Bone marrow (tissue), 2 donors: ENCODE measurements around the gene TRIM66.

Experiments used
- DNase-seq, 2 donors: peaks; one replicate each; lab custom pipeline; 2025; lab: John Stamatoyannopoulos, UW

TRIM66 gene, protein sequence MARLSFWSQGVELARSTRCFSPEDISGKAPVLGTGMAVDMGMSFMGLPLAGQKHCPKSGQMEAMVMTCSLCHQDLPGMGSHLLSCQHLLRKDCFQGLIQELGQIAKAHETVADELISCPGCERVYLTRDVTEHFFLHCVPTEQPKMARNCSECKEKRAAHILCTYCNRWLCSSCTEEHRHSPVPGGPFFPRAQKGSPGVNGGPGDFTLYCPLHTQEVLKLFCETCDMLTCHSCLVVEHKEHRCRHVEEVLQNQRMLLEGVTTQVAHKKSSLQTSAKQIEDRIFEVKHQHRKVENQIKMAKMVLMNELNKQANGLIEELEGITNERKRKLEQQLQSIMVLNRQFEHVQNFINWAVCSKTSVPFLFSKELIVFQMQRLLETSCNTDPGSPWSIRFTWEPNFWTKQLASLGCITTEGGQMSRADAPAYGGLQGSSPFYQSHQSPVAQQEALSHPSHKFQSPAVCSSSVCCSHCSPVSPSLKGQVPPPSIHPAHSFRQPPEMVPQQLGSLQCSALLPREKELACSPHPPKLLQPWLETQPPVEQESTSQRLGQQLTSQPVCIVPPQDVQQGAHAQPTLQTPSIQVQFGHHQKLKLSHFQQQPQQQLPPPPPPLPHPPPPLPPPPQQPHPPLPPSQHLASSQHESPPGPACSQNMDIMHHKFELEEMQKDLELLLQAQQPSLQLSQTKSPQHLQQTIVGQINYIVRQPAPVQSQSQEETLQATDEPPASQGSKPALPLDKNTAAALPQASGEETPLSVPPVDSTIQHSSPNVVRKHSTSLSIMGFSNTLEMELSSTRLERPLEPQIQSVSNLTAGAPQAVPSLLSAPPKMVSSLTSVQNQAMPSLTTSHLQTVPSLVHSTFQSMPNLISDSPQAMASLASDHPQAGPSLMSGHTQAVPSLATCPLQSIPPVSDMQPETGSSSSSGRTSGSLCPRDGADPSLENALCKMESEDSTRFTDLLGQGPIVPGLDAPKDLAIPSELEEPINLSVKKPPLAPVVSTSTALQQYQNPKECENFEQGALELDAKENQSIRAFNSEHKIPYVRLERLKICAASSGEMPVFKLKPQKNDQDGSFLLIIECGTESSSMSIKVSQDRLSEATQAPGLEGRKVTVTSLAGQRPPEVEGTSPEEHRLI (N-terminal part only)

DNA sequence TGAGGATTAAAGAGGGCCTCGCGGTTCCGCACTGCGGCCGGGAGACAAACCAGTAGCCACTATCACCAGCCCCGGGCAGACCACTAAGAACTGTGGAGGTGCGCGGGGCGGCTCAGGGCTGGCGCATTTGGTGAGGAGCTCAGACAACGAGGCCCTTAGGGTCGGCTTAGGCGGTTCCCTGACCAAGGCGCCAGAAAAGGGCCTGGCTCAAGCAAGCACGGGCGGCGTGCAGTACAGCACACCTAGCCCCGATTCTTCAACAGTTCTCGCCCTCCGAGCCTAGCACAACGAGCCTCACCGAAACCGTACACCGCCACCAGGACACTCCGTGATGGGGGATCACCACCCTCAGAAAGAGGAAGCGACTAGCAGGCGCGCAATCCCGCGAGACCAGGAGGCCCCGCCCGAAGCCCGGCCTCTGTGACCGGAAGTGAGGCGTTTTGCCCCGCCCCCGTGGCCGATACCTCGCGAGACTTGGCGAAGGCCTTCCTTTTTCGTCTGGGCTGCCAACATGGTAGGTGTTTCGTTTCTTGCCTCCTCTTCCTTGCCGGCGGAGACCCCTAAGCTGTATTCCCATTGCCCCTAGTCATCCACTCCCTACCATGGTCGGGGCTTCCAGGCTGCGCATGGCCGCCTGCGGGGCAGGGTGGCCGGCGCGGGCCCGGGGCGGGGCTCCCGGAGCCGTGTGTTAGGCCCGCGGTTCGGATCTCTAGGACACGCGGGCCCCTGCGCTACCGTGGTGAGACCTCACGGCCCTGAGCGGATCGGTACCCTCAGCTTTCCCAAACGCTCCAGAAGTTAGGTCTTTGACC, at the start of gene TRIM66, which contains the start of gene RPL27A:
Gene TRIM66, minus strand, starts transcription at position 363 of the 812 bp plus-strand sequence. CDS start 10,391 bp downstream, outside the sequence.
Gene RPL27A, plus strand, starts transcription at position 490 of the 812 bp plus-strand sequence. Its CDS starts 22 bp downstream, at position 512.
- peak; percentile 90 to 97 for DNase-seq

DNA sequence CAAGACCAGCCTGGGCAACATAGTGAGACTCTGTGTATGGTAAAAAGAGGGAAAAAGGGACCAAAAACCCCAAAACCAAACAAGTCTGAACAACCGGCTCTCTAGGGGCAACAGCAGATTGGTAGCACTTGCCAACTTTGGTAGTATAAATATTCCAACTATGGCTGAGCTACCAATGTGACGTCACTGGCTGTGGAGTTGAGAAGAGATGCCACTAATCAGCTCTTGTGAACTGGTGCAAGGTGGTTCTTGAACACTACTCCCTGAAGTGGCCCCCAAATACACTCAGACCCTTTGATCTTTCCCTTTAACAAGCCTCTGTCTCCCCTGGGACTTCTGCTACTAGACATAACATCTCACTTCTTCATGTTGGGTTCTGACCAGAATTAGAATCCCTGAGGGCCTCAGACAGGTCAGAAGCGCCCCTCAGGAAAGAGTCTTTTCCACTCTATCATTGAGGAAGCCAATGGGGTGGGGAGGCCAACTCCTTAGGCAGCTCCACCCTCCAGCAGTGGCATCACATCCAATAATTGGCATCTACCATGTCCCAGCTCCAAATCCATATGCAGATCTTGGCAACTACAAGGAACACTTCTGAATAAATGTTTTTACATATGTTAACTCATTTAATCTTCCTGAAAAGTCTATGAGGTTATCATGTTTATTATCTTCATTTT, 49.3 kb upstream of the TRIM66 start:
- DNase-seq = no peak

DNA sequence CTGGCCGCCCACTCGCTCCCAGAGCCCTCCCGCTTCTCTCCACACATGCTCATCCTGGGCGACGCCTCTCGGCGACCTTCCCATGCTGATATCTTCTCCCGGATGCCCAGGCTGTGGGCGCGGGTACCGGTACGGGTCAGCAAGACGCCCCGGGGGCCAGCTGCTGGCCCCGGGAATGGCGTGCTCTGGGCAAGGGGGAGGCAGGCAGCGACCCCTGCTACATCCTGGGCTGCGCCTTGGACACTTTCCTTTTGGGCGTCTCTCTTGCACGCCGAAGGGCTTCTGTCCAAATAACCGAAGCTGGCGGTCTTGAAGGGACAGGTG, 48.2 kb upstream of the TRIM66 start:
- no peak for DNase-seq

DNA sequence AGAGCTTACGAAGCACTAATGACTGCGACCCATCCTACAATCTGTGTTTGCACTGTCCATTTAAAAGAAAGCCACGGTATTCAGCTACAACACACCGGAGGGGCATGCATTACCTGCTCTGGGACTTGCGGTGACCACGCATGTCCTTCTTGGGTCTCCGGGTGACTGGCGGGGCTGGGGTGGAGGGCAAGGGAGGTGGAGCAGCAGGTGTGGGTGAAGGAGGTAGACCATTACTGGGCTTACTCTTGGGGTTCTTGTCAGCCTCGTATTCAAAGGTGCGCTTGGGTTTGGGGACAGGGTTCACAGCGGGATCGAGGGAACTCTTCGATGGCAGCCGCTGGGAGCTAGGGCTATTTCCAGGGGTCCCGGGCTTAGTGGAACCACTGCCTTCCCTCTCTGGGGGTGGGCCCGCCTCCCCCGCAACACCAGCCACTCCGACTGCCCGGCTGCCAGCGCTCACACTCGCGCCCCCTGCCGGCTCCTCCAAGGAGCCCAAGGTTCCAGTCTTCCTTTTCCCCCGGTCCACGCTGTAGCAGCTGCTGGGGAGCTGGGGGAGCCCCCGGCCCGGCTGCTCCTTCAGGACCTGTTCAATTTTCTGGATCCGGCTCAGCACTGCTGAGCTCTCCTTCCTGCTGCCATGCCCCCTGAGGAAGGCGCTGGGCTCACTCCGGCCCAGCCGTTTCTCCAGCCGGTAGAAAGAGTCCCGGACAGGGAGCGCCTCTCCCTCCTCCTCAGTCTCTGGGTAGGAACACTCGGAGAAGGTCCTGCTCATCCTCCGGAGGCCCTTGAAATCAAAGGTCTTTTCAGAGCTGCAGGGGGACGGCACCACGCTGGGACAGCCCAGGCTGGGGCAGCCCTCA, 47.6 kb upstream of the TRIM66 start:
- DNase-seq = no peak

DNA sequence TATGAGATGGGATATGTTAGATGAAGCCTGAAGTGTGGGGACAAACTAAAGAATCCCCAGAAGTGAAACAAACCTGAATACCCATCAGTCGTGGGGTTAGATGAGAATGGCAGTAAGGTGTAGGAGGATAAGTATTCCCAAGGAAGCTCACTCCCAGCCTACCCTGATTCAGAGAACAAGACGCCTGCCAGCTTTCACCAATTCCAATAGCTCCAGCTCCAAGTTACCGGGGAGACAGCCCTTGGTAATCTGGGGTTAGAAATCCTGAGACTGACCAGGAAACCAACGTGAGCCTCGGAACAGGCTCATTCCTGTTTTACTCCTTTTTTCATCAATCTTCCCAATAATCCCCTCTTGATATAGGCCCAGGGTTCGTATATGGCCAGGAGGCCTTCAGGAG, 46.6 kb upstream of the TRIM66 start:
- DNase-seq = no peak

DNA sequence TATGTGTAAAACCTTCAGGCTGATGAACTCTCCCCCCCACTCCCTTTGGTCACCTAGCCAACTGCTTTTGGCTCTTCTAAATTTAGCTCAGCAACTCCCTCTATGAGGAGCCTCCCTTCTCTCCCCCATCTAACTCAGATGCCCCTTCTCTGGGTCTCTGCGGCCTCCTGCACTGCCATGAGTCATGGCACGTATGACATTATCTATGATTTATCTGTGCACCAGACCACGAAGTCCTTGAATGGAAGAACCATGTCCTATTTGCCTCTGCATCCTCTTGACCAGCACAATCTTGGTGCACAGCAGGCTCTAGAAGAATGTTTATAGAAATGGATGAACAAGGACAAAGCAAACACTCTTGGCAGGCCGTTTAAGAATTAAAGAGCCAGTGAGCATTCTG, 46.1 kb upstream of the TRIM66 start:
- DNase-seq = no peak

DNA sequence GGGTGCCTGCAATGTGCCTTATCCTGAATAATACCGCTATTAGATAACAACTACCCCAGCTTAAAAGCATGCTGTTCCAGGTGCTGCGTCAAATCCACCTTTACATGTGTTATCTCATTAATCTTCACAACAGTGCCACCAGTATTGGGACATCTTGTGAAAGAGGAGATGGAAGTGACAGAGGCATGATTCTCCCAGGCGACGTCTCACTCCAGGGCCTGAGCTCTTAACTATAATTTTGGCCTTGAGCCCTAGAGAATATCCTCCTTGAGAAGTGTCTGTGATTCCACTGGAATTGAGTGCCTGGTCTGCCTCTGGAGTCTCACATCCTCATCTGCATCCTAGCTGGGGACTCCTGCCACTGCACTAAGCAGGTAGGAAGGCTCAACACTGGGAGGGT, 43.9 kb upstream of the TRIM66 start:
- no peak for DNase-seq

DNA sequence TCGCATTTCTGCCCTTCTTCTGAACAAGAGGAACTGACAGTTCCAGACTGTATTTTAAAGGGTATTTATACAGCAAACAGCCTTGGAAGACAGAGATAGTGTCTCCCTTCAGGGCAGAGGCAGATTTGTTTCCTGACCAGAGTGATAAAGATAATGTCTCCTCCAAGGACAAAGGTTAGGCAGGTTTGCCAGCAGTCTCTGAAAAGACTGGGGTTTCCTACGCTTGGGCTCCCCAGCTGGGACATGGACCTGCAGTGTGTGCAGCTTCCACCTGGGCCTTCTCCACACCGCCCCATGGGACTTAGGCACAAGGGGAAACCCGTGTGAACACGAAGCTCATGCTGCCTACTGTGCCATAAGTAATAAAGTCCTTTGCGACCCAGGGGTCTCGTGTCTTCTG, 42.2 kb upstream of the TRIM66 start:
- no peak for DNase-seq

DNA sequence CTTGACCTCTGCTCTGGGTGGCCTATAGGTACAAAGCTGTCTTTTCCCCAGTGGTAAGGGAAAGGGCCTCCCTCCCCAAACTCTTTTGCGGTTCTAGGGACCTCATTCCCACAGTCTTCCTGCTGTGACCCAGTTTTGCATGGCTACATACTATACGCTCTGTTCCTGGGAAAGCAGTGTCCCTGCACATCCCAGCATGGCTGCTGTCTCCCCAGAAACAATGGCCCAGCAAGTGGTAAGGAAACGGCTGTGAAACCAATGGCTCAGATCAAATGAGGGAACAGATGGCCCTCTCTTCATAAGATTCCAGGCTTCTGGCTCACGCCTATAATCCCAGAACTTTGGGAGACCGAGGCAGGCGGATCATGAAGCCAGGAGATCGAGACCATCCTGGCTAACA, 41.2 kb upstream of the TRIM66 start:
- DNase-seq = no peak

DNA sequence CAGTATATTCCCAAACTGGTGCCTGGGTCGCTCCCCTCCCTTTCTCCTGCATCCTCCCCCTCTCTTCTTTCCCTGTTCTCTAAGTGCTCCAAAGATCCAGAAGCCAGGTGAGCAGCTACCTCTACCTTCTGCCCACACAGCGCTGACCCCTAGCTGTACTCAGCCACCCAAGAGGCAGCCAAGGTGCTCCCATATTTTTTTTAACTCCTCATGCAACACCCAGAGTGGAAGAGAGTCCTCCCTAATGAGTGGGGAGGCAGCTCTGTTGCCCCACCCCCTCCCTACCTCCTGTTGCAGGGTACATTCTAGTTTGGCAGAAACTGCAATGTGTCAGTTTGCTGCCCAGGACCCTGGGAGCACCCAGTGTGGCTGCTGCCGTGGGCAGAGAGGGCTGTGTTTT, 40.3 kb upstream of the TRIM66 start:
- no peak for DNase-seq

DNA sequence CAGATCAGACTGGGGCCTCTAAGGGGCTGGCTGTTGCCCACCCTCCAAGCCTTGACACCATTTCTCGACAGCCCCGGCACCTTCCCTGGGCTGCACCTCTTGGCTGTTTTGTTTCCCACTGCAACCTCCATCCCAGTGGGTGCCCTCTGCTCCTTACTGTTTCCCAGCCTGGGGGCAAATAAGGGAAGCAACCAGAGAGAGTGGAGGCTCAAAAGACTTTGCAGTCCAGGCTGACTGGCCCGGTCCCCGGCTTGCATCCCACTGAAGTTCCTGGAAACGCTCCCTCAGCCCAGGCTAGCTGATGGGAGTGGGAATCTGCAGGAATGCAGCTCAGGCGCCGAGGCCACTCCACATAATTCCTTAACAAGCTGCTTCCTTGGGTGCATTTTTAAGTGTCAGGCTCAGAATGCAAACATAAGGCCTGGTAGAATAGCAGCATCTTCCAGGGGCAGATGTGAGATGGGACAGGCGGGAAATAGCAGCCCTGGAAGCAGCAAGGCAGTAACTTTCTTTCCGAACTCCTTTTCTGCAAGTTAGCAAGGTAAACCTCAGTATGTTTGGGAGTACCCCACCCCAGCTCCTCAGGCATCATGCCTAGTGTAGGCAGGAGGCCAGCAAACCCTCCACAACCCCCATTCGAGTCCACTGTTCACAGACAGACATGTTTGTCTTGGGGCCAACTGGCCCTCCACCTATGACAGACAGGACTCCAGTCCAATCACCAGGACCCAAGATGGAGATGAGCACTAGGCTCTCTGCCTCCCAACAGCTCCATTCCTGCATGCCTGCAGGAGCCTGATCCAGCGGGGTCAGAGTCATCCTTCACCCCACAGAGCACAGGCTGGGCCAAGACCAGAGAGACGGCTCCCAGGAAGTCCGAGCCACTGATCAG, 39.4 kb upstream of the TRIM66 start:
- no peak for DNase-seq

DNA sequence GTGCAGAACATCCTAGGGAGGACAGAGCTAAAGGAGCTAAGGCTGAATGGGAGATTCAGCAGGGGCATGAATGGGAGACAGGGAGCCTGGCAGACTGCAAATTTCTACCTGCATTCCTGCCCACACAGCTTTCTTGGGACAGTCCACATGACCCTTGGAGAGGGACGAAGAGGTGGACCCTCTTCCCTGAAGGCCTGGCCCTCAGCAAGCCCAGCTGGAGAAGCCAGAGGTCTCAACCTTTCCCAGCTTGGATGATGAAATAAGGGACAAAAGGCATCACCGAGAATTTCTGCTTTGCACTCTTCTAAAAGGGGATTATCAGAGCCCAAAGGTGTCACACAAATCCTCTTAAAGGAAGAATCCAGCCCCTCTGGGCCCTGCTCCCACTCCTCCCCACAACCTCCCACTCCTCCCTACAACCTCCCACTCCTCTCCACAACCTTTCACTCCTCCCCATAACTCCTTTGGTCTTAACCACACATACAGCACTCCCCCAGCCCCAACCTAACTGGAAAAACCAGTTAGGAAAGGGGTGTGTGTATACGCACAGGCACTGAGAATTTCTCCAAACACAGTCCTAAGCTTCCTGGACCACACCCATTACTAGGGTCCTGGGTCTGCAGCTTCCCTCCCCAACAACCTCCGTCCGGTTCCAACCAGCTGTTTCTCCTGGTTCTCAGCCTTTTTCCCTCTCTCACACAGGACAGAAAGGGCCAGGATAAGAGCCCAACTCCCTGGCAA, 38.6 kb upstream of the TRIM66 start:
- DNase-seq = no peak

DNA sequence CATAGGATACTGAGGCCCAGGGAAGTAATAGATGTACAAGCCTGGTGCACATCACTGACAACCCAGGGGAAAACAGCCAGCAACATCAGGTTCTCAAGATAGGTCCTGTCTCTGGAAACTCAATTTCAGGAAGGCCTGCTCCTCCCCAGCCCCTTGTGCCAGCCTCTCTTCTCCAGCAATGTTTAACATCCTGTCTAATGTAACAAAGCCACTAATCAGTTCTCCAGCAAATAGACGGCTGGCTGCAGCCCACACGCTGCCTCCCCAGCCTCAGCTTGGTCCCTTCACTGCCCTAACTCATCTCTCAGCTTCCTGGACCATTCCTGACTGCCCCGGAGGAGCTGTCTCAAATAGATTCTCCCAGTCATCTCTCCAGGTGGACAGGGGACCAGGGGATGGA, 37.9 kb upstream of the TRIM66 start:
- DNase-seq = no peak

DNA sequence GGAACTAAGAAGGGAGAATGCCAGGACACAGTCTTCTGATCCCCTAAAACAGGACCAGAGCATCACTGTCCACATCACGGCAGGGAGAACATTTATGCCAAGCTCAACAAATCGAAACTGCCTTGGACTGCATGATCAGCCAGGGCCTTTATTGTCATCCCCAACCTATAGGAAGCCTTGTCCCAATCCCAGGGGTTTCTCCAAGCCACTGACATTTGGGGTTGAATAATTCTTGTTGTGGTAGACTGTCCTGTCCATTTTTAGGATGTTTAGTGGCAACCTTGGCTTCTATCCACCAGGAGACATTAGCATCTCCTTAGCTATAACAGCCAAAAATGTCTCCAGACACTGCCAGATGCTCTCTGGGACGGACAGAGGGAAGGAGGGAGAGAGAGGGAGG, 37.3 kb upstream of the TRIM66 start:
- no peak for DNase-seq

DNA sequence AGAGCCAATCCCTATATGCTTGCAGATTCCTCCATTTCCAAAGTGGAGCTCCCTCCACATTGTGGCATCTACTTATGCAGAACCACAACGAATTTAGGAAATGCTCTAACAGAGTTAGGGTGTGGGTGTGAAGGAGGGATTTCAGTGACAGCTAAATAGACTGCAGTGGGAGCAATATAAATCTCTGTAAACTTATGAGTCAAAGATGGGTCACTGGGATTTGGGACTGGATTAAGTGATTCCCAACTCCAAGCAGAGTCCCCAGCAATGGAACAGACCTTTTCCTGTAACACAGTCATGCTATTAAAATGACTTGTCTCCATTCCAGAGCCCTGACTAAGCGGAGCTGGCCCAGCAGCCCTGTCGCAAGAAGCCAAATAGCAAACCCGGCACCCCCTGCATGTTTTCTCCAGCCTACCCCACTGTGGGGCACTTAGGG, 36.8 kb upstream of the TRIM66 start:
- DNase-seq = no peak

DNA sequence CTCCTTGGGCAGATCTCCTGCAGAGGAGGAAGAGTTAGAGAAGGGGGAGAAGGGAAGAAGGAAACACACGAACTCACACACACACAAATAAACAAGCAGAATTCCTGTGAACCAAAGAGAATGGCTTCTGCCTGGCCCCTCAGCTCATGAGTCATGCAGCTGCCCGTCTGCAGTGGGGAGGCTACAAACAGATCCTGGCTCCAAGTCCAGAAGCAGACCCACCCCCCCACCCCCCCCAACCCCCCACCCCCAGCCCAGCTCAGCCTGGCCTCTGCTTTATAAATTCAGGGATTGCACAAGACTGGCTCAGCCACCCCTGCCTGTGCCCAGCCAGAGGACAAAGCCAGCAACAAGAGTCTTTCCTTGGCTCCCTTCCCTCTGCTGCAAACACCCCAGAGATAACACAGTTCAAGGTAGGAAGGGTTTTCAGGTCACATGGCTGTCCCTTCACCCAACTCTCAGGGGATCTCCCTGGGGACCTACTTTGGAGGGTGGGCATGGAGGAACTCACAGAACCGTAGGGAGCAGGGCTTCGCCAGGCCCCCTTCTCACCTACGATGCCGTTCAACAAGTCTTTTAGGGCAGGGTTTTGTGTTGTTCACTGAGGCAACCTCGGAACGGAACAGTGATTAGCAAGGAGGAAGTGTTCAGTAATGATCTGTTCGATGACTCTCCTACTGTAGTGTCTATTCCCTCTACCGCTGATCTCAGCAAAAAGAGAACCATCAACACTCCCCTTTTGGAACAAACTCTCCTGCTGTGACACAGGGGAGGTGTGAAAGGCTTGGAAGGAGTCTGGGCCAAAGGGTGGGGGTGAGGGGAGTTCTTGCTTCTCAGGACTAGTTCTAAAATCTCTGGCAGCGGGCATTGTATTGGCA, 35.6 kb upstream of the TRIM66 start:
- no peak for DNase-seq

DNA sequence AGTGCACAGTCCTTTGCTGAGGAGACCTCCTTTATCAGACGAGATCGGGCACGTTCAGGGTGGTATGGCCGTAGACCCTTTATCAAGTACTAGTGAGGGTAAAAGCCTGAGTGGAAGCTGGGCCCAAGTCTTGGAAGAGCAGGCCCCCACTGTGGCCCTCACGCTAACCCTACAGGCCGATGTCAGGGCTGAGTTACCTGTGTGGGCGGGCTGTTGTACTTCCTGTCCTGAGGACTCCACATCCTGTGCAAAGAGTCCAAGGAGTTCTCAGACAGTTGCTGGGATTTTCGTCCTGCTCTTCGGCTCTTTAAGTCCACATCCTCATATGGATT, 35.0 kb upstream of the TRIM66 start:
- no peak for DNase-seq

DNA sequence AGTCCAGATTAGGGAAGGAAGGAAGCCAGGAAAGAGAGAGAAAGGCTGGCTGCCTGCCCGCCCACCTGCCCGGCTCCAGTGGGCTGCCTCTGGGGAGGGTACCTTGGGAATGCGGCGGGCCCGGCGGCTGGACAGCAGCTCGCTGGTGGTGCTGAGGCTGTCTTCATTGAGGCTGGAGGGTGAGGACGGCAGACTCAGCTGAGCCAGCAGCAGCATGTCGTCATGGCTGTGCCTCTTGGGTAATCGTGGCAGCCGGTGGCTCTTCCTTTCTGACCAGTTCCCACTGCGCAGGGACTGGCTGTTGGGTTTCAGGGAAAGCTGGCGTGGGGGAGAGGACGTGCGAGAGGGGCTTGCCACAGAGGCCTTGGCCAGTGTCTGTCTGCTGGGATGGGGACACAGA, 33.0 kb upstream of the TRIM66 start:
- DNase-seq = no peak
